Activated T-helper 2 cell treated with anti-CD3 and anti-CD28 coated beads, Interferon-gamma antibody, Interleukin-2, Interleukin-4, amounts not matched to agents 10 μg/mL and 5 μg/mL and 100 μg/mL, durations not matched to agents 14 hours and 24 hours and 36 hours (primary cell): ENCODE results near the gene HOXC5. TPM values are rescaled to one million over a fixed set of nuclear protein-coding genes. Genes with fewer than 3 reads are reported as not detected.

ENCODE experiments used
- DNase-seq: peaks from one replicate; pipeline ENCODE4 v3.0.0; 2021; ENCODE audit warnings: low spot score
- H3K27ac Mint-ChIP-seq: one replicate; pipeline ENCODE4 v1.8.0; 2021; ENCODE audit warnings: mixed read lengths
- H3K27me3 Mint-ChIP-seq: one replicate; pipeline ENCODE4 v1.8.0; 2021; ENCODE audit warnings: low read depth, mixed read lengths
- H3K36me3 Mint-ChIP-seq: one replicate; pipeline ENCODE4 v1.8.0; 2021; ENCODE audit warnings: low read depth, mixed read lengths
- H3K4me1 Mint-ChIP-seq: one replicate; pipeline ENCODE4 v1.8.0; 2021; ENCODE audit warnings: low read depth, mixed read lengths
- H3K4me3 Mint-ChIP-seq: one replicate; pipeline ENCODE4 v1.8.0; 2021; ENCODE audit warnings: low read depth, mild to moderate bottlenecking, moderate library complexity, mixed read lengths
- H3K9me3 Mint-ChIP-seq: one replicate; pipeline ENCODE4 v1.8.0; 2021; ENCODE audit warnings: mixed read lengths
- intact Hi-C: fragments of 100-400 bp; cut with micrococcal nuclease; formaldehyde crosslinking; loops from one replicate; pipeline ENCODE4 v1.15.1; 2023
- total RNA-seq: library from RNA; stranded (reverse); gene quantifications from 2 replicates; pipeline ENCODE4 v1.2.3, GENCODE V29; 2022

The HOXC5 gene
- total RNA-seq, 1 donor from 2014 or later: not detected

DNA sequence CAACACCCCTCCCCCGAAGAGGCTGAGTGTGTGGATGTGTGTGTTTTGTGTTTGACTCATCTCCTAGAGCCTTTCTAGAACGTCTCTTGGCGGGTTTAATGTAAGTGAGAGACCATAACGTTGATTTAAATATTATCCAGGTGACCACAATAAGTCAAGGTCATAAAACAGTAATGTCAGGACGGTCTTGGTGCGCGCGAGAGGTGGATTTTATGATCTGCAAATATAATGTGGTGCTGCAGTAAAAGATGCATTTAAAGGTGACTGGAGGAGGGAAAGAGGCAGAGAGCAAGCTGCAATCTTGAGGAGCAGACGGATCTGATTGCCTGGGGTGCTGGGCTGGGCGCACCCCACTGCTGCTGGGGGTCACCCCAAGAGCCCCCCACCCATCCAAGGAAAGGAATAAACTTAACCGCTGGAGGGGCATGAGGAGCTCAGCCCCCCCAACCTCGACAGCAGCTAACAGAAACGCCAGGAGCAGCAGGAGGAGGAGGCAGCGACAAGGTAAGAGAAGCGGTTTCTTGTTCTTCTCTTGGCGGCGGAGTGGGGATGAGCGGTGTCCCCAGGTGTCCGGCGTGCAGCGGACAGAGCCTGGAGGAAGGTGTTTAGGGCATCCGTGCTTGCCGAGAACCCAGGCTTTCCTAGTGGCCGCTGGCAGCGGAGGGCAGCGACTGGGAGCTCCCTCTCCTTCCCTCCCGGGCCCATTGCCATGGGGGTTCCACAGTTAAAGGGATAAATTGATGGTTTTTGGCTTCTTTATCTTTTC, 42.4 kb upstream of the HOXC5 start:
- no peak overlapping the region for H3K4me3 Mint-ChIP-seq
- no peaks in the 10 kb centered on the region for H3K9me3 Mint-ChIP-seq
- H3K36me3 Mint-ChIP-seq: no peaks in the 10 kb centered on the region
- peaks cover 93% of the 10 kb centered on the region for H3K27me3 Mint-ChIP-seq
- intact Hi-C loops: loop anchor here (10.0 kb wide), 2 partner anchors 56 to 296 kb away; partner anchors contain the start of gene HOXC13
- no peak overlapping the region for H3K27ac Mint-ChIP-seq
- DNase-seq: no peak
- peaks cover 25% of the 10 kb centered on the region for H3K4me1 Mint-ChIP-seq

DNA sequence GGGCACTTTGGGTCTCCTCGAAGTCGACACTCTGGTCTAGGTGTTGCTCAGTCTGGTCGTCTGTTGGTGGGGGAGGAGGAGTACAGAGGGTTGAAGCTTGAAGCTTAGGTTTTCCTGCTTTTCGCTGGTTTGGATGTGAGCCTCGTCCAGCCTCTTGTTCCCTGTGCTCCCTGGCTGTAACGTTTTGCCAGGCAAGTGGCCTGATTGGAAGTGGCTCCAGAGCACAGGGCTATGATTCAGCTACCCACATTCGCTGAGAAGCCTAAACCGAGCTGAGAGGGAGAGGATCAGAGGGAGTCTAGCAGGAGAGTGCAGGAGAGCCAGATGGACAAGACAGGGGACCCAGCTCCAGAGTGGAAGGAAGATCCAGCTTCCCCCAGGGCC, 41.8 kb upstream of the HOXC5 start:
- peaks cover 95% of the 10 kb centered on the region for H3K27me3 Mint-ChIP-seq
- H3K4me1 Mint-ChIP-seq: peaks cover 27% of the 10 kb centered on the region
- intact Hi-C loops: loop anchor here (10.0 kb wide), 2 partner anchors 56 to 296 kb away; partner anchors contain the start of gene HOXC13
- H3K9me3 Mint-ChIP-seq: no peaks in the 10 kb centered on the region
- H3K4me3 Mint-ChIP-seq: no peak overlapping the region
- DNase-seq: no peak
- H3K27ac Mint-ChIP-seq: no peak overlapping the region
- H3K36me3 Mint-ChIP-seq: no peaks in the 10 kb centered on the region

DNA sequence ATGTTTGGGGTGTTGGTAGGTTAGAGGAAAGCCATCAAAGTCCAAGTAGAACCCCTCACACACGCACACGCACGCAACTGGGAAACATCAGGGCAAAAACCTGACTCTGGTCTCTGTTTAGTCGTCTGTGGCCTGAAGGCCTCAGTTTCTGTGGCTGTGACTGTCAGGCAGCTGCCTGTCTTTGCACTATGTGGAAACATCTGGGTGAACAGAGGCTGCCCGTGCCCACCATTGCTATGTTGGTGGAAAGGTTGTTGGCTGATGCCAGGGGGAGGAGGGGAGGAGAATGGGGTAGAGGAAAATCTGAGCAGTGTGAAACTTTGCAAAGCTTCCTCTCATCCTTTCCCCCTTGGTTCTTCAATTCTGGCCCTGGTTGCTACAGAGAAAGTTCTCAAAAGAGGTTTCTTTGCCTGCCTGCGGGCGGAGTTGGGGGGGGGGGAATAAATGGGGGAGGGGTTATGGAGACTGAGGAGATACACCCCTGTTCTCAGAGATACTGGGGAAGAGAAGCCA, 40.4 kb upstream of the HOXC5 start:
- H3K4me3 Mint-ChIP-seq: no peak overlapping the region
- peaks cover 93% of the 10 kb centered on the region for H3K27me3 Mint-ChIP-seq
- no peak overlapping the region for H3K27ac Mint-ChIP-seq
- H3K9me3 Mint-ChIP-seq: no peaks in the 10 kb centered on the region
- H3K36me3 Mint-ChIP-seq: no peaks in the 10 kb centered on the region
- DNase-seq: no peak
- peaks cover 27% of the 10 kb centered on the region for H3K4me1 Mint-ChIP-seq
- intact Hi-C loops: loop anchor here (10.0 kb wide), 2 partner anchors 58 to 298 kb away; partner anchors contain the start of gene HOXC13

DNA sequence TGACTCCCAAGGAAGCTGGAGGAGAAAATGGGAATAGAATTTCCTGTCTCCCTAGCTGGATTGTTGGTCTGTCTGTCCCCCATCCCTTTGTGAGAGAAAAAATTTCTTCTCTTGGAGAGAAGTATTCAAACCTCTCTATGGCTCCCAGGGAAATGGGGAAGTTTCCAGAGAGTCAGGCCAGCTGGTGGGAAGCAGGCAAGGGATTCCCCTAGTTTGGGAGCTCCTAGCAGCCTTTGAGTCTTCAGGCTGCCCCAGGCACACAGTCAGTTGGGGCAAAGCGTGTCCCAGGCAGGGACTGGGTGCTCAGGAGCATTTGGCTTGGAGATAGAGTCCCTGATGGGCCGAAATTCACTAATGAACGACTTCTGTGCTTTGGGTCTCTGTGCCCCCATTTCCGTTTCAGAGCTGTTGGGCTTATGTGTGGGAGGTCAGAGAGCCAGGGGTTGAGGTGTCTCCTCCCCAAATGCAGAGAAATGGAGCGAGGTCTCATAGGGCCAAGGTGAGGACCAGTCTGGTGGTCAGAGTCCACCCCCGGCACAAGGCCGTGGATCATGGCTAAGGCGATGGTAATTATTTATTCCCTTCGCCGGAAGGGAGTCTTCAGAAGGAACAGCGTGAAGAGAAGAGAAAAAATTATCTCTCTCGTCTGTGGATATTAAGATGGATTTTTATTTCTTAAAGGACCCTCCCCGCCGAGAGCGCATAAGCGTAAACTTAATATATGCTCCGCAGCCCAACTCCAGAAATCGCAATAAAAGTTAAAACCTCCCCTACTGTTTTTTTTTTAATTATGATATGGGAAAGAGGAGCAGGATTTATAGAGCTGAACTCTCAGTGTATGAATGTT, 39.5 kb upstream of the HOXC5 start:
- peaks cover 94% of the 10 kb centered on the region for H3K27me3 Mint-ChIP-seq
- no peak for DNase-seq
- intact Hi-C loops: loop anchor here (10.0 kb wide), 2 partner anchors 59 to 299 kb away; partner anchors contain the start of gene HOXC13
- no peaks in the 10 kb centered on the region for H3K36me3 Mint-ChIP-seq
- no peak overlapping the region for H3K4me3 Mint-ChIP-seq
- peaks cover 28% of the 10 kb centered on the region for H3K4me1 Mint-ChIP-seq
- H3K9me3 Mint-ChIP-seq: no peaks in the 10 kb centered on the region
- no peak overlapping the region for H3K27ac Mint-ChIP-seq

DNA sequence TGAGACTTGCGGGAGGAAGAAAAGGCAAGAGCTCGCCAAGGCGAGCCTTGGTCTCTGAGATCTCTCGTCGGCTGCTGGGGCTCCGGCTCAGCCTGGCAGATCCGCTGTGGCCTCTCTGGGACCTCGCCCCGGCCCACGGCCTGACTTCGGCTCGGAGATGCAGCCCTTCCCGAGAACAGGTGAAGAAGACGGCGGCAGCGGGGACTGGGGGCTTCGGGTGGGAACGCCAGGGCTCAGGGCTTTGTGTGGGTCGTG, 38.9 kb upstream of the HOXC5 start:
- Mint-ChIP-seq H3K27ac (peak overlapping the region; percentile 52), H3K4me3 (no peak overlapping the region), H3K4me1 (peaks cover 27% of the 10 kb centered on the region)

DNA sequence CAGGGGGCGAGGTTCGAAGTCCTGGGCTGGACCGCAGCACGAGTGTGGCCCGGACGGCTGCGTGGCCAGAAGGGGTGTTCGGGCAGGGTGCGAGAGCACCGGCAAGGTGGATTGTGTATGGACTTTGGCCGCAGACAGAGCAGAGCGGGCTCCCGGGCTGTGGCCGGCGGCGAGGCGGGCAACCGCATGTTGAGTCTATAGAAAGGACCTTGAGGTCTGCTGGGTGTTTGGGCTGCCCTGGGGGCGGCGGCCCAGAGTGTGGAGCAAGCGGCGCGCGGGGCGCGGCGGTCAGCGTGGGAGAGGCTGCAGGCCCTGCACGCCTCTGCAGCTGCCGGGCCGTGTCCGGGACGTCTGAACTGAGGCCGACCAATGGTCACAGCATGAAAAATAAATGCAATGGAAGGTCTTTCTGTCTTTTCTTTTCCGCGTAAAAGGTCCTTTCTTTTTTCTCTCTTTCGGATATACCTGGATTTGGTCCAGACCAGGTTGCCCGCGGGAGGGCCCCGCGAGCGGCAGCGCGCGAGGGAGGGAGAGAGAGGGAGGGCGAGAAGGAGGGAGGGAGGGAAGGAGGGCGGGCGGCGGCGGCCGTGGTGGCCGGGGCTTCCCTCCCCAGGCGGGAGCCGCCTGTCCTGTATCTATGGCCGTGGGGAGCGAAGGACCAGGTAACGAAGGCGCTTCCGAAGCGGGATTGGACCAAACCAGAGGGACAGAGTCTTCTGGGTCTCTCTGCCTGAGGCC, 38.4 kb upstream of the HOXC5 start:
- DNase-seq: no peak
- H3K4me3 Mint-ChIP-seq: no peak overlapping the region
- intact Hi-C loops: loop anchor here (5.0 to 10.0 kb wide), 3 partner anchors 58 to 300 kb away; partner anchors contain the start of genes HOXC13 and HOXC4
- H3K27ac Mint-ChIP-seq: peak overlapping the region; percentile 52
- H3K27me3 Mint-ChIP-seq: peaks cover 93% of the 10 kb centered on the region
- peaks cover 23% of the 10 kb centered on the region for H3K4me1 Mint-ChIP-seq
- H3K9me3 Mint-ChIP-seq: no peaks in the 10 kb centered on the region
- H3K36me3 Mint-ChIP-seq: no peaks in the 10 kb centered on the region

More for the DNA sequence above, 38.9 kb upstream of the HOXC5 start:
- intact Hi-C loops: loop anchor here (10.0 kb wide), 2 partner anchors 59 to 299 kb away; partner anchors contain the start of gene HOXC13
- peaks cover 94% of the 10 kb centered on the region for H3K27me3 Mint-ChIP-seq
- H3K9me3 Mint-ChIP-seq: no peaks in the 10 kb centered on the region
- DNase-seq: no peak
- no peaks in the 10 kb centered on the region for H3K36me3 Mint-ChIP-seq

DNA sequence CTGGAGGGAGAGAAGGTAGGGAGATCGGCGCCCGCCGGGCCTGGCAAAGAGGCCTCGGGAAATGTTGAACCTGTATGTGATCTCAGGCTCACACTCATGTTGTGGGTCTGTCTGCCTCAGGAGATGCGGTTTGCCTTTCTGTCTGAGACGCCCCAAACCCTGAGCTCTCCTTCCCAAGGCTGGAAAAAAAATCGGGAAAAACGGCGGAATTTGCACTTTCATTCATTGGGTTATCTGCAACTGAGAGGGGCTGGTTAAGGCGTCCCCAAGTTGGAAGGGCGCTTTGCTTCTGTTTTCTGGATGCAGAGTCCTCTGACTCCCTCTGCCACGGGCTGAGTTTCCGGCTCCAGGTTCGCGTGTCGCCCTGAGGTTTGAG, 37.9 kb upstream of the HOXC5 start:
- Mint-ChIP-seq H3K27ac (no peak overlapping the region), H3K36me3 (no peaks in the 10 kb centered on the region), H3K27me3 (peaks cover 92% of the 10 kb centered on the region), H3K4me3 (no peak overlapping the region), H3K9me3 (no peaks in the 10 kb centered on the region), H3K4me1 (peaks cover 20% of the 10 kb centered on the region)
- no peak for DNase-seq
- intact Hi-C loops: loop anchor here (5.0 to 10.0 kb wide), 3 partner anchors 57 to 300 kb away; partner anchors contain the start of genes HOXC13 and HOXC4

DNA sequence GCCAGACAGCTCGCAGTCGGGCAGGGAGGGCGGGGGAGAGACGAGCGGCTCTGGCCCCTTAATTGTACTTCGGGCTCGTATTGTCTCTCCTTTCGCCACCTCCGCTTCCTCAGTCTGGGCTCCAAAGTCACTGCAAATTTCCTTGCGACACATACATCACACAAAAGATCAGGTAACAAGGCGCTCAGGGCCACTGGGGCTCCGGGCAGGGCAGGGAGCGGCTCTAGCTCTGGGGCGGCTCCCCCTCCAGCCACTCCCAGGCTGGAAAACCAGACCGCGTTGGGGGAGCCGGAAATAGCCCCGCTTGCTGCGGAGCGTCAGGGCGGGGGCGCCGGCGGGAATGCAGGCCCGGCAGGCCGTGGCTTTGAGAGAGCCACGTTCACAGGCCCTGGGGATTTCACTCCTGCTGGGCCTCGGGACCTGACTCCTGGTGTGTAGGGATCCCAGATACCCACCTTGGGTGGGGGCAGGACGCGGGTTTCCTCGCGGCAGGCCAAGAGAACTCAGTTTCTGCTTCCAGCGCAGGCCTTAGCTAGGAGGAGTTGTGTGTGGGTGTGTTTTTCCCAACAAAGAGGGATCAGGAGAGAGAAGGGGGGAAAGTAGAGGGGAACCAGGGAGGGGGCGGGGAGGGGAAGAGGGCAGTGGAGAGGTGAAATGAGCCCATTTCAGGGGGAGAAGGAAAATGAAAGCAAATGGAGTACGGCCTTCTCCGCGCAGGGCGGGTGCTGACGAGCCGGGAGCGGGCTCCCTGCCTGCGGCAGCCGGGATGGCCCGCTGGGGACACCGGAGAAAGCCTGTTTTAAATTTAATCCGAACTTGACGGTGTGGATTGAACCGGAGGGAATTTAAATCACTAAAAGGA, 37.2 kb upstream of the HOXC5 start:
- no peak overlapping the region for H3K27ac Mint-ChIP-seq
- no peaks in the 10 kb centered on the region for H3K9me3 Mint-ChIP-seq
- H3K27me3 Mint-ChIP-seq: peaks cover 90% of the 10 kb centered on the region
- DNase-seq: no peak
- H3K4me1 Mint-ChIP-seq: peaks cover 18% of the 10 kb centered on the region
- no peaks in the 10 kb centered on the region for H3K36me3 Mint-ChIP-seq
- peak overlapping the region; percentile 59 for H3K4me3 Mint-ChIP-seq
- intact Hi-C loops: loop anchor here (2.0 to 10.0 kb wide), 4 partner anchors 43 to 301 kb away; partner anchors contain the start of genes HOXC13 and HOXC4

DNA sequence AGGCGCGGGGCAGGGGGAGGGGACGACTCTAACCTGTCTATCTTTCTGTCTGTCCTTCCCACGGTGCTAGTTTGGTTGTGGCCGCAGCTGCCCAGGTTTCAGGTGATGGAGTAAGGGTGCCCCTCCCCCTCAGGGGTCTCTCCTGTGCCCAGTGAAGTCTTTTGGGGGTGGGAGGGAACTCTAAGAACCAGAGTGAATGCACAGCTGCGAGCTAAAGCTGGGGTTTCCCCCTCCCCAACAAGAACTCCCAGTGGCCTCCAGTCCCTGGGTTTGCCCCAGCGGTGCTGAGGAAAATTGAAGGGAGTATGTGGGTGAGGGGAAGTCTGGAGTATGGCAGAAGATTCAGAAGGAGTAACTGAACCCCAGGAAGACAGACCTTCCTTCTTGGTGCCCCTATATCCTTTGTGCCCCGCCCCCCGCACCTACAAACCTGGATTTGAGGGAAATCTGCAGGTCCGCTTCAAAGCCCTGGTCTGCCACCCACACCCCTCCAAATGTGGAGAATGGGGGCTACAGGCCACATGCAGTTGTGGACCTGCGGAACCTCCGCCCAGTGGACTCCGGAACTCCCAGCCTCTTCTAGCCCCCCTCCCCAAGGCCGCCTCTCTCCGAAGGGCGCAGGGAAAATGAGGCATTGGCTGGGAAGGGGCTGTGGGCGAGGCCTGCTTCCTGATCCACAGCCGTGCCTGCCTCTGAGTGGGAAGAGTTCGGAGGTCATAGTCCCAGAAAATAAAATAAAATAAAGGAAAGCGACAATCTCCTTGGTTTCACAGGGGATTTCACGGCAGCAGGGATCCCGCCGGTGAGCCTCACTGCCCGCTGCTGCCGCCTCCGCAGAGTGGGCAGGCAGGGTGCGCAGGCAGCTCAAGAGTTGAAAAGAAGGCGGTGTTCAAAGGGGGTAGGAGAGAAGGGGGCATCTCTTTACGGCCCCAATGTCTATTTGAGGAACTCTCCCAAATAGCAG, 36.3 kb upstream of the HOXC5 start:
- Mint-ChIP-seq H3K27ac (no peak overlapping the region), H3K36me3 (no peaks in the 10 kb centered on the region), H3K9me3 (no peaks in the 10 kb centered on the region), H3K4me3 (peak overlapping the region; percentile 59), H3K4me1 (peaks cover 18% of the 10 kb centered on the region), H3K27me3 (peaks cover 90% of the 10 kb centered on the region)
- intact Hi-C loops: loop anchor here (2.0 to 10.0 kb wide), 4 partner anchors 44 to 302 kb away; partner anchors contain the start of genes HOXC13 and HOXC4
- DNase-seq: no peak

DNA sequence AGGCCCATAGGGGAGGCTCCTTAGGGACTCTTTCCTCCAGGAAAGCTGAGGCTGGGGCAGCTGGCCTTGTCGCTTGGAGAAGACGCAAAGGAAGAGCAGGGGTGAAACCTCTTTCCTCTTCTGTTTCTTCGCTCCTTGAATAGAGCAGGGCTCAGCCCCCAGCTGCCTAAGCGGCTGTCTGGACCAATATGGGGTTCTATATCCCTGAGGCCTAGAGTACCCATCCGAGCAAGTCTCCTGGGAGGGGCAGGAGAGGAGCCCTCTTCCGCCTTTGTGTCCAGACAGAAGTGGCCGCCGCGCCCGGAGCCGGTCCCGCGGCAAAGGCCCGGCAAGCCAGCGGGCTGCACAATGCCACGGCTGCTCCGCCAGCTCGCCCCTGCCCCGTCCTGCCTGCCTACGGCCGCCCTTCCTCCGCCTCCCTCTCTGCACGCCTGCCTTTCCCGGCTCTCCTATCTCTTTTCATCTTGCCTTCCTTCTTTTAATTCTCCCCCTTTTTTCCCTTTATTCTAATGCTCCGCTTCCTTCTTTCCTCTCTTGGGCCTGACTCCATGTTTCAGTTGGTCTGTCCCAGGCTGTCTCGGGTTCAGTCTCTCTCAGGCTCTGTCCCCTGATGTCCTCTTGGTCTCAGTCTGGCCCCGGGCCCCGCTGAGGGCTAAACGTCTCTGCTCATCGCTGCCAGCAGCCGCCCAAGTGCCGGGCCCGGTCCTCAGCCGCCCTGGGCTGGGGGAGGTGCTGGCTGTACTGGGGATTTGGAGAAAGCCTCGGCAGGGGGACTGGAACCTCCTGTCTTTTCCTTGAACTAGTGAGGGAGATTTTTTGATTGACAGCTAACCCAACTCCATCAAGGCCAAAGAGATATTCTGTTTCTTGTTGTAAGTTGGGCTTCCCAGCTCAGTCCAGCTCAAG, 35.4 kb upstream of the HOXC5 start:
- Mint-ChIP-seq H3K36me3 (no peaks in the 10 kb centered on the region), H3K9me3 (no peaks in the 10 kb centered on the region), H3K4me1 (peaks cover 19% of the 10 kb centered on the region), H3K27ac (no peak overlapping the region), H3K4me3 (no peak overlapping the region), H3K27me3 (peaks cover 90% of the 10 kb centered on the region)
- intact Hi-C loops: loop anchor here (2.0 to 10.0 kb wide), 5 partner anchors 13 to 303 kb away; partner anchors contain the start of genes HOXC10, HOXC13 and HOXC4
- no peak for DNase-seq
